AG09309 (cell line): ENCODE measurements around the gene PLEKHA1.

Experiments
- DNase-seq: peaks from one replicate; pipeline ENCODE4 v3.0.0-alpha.2; 2010; ENCODE audit warnings: low read depth
- H3K4me3 ChIP-seq: 2 replicates; pipeline ENCODE4 v1.5.1; 2011; ENCODE audit warnings: mild to moderate bottlenecking, low read depth, low read length, moderate library complexity; ENCODE audit not compliant: control insufficient read depth
- CTCF ChIP-seq: IDR thresholded peaks from 2 replicates; pipeline ENCODE4 v1.5.1; 2011; ENCODE audit warnings: mild to moderate bottlenecking, low read depth, low read length, inconsistent platforms; ENCODE audit not compliant: insufficient read depth, control insufficient read depth; ENCODE audit errors: missing control alignments

The PLEKHA1 gene

GRCh38 chr10:122466951-122467381 lies 92.5 kb downstream of the PLEKHA1 start:
- DNase-seq = no peak
- H3K4me3 ChIP-seq = no peak overlapping the region
- TF ChIP-seq CTCF = peak; percentile 1

- DNase-seq = no peak
- no peak for TF ChIP-seq CTCF
- H3K4me3 ChIP-seq = no peak overlapping the region
These were observed 93.2 kb downstream of the PLEKHA1 start for GRCh38 chr10:122467701-122468100.

- TF ChIP-seq CTCF = no peak
- DNase-seq = no peak
- no peak overlapping the region for H3K4me3 ChIP-seq
These were observed 93.9 kb downstream of the PLEKHA1 start for GRCh38 chr10:122468307-122468925.

- TF ChIP-seq CTCF = no peak
- H3K4me3 ChIP-seq = no peak overlapping the region
- peak; percentile 98 for DNase-seq
These were observed 94.6 kb downstream of the PLEKHA1 start for GRCh38 chr10:122468926-122469781.

GRCh38 chr10:122469848-122470247 lies 95.3 kb downstream of the PLEKHA1 start:
- no peak overlapping the region for H3K4me3 ChIP-seq
- no peak for DNase-seq
- TF ChIP-seq CTCF = no peak

GRCh38 chr10:122471531-122472177 lies 97.1 kb downstream of the PLEKHA1 start:
- no peak overlapping the region for H3K4me3 ChIP-seq
- no peak for DNase-seq
- no peak for TF ChIP-seq CTCF
